Omental fat pad (tissue), 4 donors: ENCODE data around the gene NOX1. TPM values are rescaled to one million over a fixed set of nuclear protein-coding genes. Genes with fewer than 3 reads are reported as not detected.
"Not testable (repeated sequence)": the region's sequence is repeated elsewhere in the genome, so short reads cannot be mapped to it uniquely, and the experiment has no call there.

ENCODE experiments used
- ATAC-seq: fragments of 150-250 bp; one replicate; pipeline ENCODE4 v1.9.1; 2016; ENCODE audit warnings: mild to moderate bottlenecking, moderate library complexity; ENCODE audit not compliant: low FRiP score
- DNase-seq: peaks from one replicate; pipeline ENCODE4 v3.0.0-alpha.2; 2019; ENCODE audit warnings: low spot score
- CTCF ChIP-seq, 3 donors: fragments of 450-650 bp; IDR thresholded peaks; one replicate each; pipeline ENCODE4 v1.5.1; 2016 to 2017; ENCODE audit warnings: antibody characterized with exemption in 3 of 3, mild to moderate bottlenecking in 3 of 3, moderate library complexity in 2 of 3
- small RNA-seq: library from RNA; depleted of rRNA; stranded (forward); fragments of <200 nt; gene quantifications from one replicate; pipeline ENCODE3, GENCODE V24; 2016
- total RNA-seq, 4 donors: library from RNA; depleted of rRNA; stranded (reverse); fragments of >200 nt; gene quantifications; one replicate each; pipeline ENCODE4 v1.1.0, GENCODE V29; 2016

The NOX1 gene
- total RNA-seq, 4 donors from 2014 or later, result 0.25 to 0.84 TPM; not detected in 2

GRCh38 chrX:100798484-100799214 lies 75.5 kb downstream of the NOX1 start:
- ATAC-seq, result no peak
- no peak for DNase-seq
- TF ChIP-seq CTCF (IDR thresholded peaks at IDR 0.05), result no peak

GRCh38 chrX:100797359-100797758 lies 76.8 kb downstream of the NOX1 start:
- TF ChIP-seq CTCF (IDR thresholded peaks at IDR 0.05), result no peak
- DNase-seq, result no peak

DNA sequence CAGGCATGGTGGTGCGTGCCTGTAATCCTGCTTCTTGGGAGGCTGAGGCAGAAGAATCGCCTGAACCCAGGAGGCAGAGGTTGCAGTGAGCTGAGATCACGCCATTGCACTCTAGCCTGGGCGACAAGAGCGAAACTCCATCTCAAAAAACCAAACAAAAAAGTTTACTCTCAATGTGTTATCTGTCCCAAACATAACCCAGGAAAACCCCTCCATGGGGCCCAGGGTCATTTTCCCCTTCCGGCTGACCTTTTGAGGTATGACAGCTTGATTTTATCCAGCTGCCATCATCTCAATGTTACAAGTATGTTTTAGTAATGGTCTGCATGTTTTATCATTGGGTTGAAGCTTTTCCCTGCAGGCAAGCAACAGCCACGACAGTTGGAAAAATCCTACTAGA lies 77.8 kb downstream of the NOX1 start:
- not testable (repeated sequence) for DNase-seq, ATAC-seq

More at GRCh38 chrX:100797359-100797758, 76.8 kb downstream of the NOX1 start:
- ATAC-seq, result no peak

Small RNA genes lying within 50 kb of the gene (small RNA-seq; reads per million reads assigned to genes)
- gene RF00411, result not detected

Other genes starting within 250 kb of the NOX1 start
- 10 to 100 TPM; 27.3 to 55.5 (median 38.4) TPM for gene TSPAN6, start 237.6 kb downstream of the NOX1 start, total RNA-seq
- 100 to 1,000 TPM in 2 of 4 donors, 10 to 100 TPM in 2; 77.9 to 327 (median 148) TPM for gene SRPX2, start 230.2 kb downstream of the NOX1 start, total RNA-seq
- gene SYTL4, start 142.2 kb downstream of the NOX1 start, total RNA-seq, result 10 to 100 TPM; 10.2 to 37.2 (median 14.8) TPM
- gene CSTF2, start 54.0 kb downstream of the NOX1 start, total RNA-seq, result 10 to 100 TPM in 2 of 4 donors, 1 to 10 TPM in 2; 7.8 to 10.1 (median 9.8) TPM
- gene XKRX, start 54.6 kb upstream of the NOX1 start, total RNA-seq, result under 1 TPM in 2 of 4 donors, not detected in 2; 0.12 to 0.28 TPM
- gene ARL13A, start 95.3 kb upstream of the NOX1 start, total RNA-seq, result not detected
- 10 to 100 TPM in 3 of 4 donors, 1 to 10 TPM in 1; 6.8 to 25.7 (median 11.6) TPM for gene TRMT2B, start 177.8 kb upstream of the NOX1 start, total RNA-seq
- 1 to 10 TPM in 1 of 4 donors, under 1 TPM in 2, not detected in 1; 0.19 to 1.6 (median 0.36) TPM for gene TMEM35A, start 204.5 kb upstream of the NOX1 start, total RNA-seq
- gene CENPI, start 223.8 kb upstream of the NOX1 start, total RNA-seq, result 1 to 10 TPM in 3 of 4 donors, under 1 TPM in 1; 0.65 to 2.4 (median 1.4) TPM